Neural progenitor cell (in vitro differentiated cells): ENCODE data around the gene CEP78.

Experiments used
- EZH2 ChIP-seq: fragments of 200-600 bp; sonication (generic); IDR thresholded peaks from 2 replicates; pipeline ENCODE4 v1.6.1; 2017; ENCODE audit warnings: antibody characterized with exemption, mild to moderate bottlenecking, moderate library complexity
- EZH2phosphoT487 ChIP-seq: fragments of 200-600 bp; sonication (generic); IDR thresholded peaks from 2 replicates; pipeline ENCODE4 v1.6.1; 2017; ENCODE audit warnings: antibody characterized with exemption
- TF ChIP-seq, protein P1 (sequence below): fragments of 200-600 bp; sonication (generic); IDR thresholded peaks from 2 replicates; pipeline ENCODE4 v1.5.1; 2017; ENCODE audit warnings: antibody characterized with exemption, mild to moderate bottlenecking

DNA sequence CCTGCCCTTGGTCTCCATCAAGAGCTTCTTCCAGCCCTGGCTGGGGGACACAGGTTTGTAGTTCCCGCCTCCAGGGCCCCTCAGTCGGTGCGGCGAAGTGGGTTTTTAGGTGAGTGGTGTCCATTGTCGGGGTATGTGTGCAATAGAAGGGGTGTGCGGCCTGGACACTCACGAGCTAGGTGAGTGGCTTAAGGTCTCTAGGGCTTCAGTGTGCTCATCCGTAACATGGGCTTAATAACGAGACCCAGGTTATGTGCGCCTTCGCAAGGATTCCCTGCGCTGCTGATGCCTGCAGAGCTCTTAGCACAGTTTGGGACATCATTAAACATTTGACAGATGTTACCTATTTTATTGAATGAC is 656 bp downstream of the CEP78 start:
- TF ChIP-seq, protein P1, sequence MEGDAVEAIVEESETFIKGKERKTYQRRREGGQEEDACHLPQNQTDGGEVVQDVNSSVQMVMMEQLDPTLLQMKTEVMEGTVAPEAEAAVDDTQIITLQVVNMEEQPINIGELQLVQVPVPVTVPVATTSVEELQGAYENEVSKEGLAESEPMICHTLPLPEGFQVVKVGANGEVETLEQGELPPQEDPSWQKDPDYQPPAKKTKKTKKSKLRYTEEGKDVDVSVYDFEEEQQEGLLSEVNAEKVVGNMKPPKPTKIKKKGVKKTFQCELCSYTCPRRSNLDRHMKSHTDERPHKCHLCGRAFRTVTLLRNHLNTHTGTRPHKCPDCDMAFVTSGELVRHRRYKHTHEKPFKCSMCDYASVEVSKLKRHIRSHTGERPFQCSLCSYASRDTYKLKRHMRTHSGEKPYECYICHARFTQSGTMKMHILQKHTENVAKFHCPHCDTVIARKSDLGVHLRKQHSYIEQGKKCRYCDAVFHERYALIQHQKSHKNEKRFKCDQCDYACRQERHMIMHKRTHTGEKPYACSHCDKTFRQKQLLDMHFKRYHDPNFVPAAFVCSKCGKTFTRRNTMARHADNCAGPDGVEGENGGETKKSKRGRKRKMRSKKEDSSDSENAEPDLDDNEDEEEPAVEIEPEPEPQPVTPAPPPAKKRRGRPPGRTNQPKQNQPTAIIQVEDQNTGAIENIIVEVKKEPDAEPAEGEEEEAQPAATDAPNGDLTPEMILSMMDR, result no peak
- TF ChIP-seq EZH2, result no peak
- TF ChIP-seq EZH2phosphoT487, result no peak
